HCT116 (cell line): Measurements from ENCODE around the gene MRPS34.

Experiments used
- EGR1 ChIP-seq: IDR thresholded peaks from 2 replicates; pipeline ENCODE4 v1.6.1; 2012; ENCODE audit warnings: low read depth
- EZH2 ChIP-seq: fragments of 200-600 bp; sonication (generic); IDR thresholded peaks from 2 replicates; pipeline ENCODE4 v1.6.1; 2017; ENCODE audit warnings: antibody characterized with exemption, mixed run types
- EZH2phosphoT487 ChIP-seq: fragments of 200-600 bp; IDR thresholded peaks from 2 replicates; pipeline ENCODE4 v1.6.1; 2018; ENCODE audit warnings: antibody characterized with exemption, borderline replicate concordance
- FOSL1 ChIP-seq: IDR thresholded peaks from 2 replicates; pipeline ENCODE4 v1.6.1; 2012; ENCODE audit warnings: low read depth
- POLR2A ChIP-seq: IDR thresholded peaks from 2 replicates; pipeline ENCODE4 v1.7.0; 2011; ENCODE audit warnings: borderline replicate concordance; ENCODE audit not compliant: insufficient read depth, insufficient read length; ENCODE audit errors: extremely low read depth
- POLR2AphosphoS5 ChIP-seq: IDR thresholded peaks from 2 replicates; pipeline ENCODE4 v1.6.1; 2011; ENCODE audit warnings: mild to moderate bottlenecking, low read depth, low read length, moderate library complexity
- ZNF274 ChIP-seq: fragments of 200-500 bp; sonication (Bioruptor generic); IDR thresholded peaks from 2 replicates; pipeline ENCODE4 v1.6.1; 2014; ENCODE audit warnings: mild to moderate bottlenecking, low read depth, low read length, inconsistent platforms
- TF ChIP-seq, protein P1 (sequence below), 3 experiments: fragments of 200-600 bp in 1 of 3; sonication (generic) in 1 of 3; IDR thresholded peaks in 2 of 3; conservative IDR thresholded peaks in 1 of 3; 2 replicates each; pipeline ENCODE4 v1.5.1; 2012 to 2017; ENCODE audit warnings: low read depth in 2 of 3, low read length in 2 of 3, antibody characterized with exemption in 1 of 3, borderline replicate concordance in 1 of 3, control low read depth in 1 of 3, mild to moderate bottlenecking in 1 of 3, mixed read lengths in 1 of 3, mixed run types in 1 of 3, moderate library complexity in 1 of 3; ENCODE audit not compliant: insufficient read depth in 1 of 3
- TF ChIP-seq, protein P2 (sequence below): IDR thresholded peaks from 2 replicates; pipeline ENCODE4 v1.6.1; 2012; ENCODE audit warnings: low read depth

DNA sequence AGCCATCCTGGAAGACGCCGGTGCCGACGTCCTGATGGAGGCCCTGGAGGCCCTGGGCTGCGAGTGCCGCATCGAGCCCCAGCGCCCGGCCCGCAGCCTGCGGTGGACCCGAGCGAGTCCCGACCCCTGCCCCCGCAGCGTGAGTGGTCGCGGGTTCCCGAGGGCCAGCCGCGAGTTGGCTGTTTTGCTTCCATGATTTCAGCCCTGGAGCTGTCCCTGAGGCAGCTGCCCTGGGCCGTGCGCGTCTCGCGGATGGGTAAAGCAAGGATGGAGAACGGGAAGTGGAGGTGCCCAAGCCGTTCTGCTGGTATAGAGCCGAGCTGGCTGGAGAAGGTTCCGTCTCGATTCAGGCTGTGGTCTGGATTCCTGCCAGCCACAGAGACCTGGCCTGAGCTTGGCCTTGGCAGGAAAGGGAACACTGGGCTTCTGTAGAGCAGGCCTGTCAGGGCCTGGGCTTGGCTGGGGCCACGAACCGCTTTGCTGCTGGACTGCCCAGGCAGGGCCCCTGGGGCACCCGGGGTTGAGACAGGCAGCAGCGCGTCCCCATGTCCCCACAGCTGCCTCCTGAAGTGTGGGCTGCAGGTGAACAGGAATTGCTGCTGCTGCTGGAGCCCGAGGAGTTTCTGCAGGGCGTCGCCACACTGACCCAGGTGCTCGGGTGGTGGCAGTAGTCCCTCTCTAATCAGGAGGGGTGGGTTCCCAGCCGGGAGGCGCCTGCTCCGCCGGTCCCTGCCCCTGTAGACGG lies 941 bp upstream of the MRPS34 start:
- TF ChIP-seq, protein P1, sequence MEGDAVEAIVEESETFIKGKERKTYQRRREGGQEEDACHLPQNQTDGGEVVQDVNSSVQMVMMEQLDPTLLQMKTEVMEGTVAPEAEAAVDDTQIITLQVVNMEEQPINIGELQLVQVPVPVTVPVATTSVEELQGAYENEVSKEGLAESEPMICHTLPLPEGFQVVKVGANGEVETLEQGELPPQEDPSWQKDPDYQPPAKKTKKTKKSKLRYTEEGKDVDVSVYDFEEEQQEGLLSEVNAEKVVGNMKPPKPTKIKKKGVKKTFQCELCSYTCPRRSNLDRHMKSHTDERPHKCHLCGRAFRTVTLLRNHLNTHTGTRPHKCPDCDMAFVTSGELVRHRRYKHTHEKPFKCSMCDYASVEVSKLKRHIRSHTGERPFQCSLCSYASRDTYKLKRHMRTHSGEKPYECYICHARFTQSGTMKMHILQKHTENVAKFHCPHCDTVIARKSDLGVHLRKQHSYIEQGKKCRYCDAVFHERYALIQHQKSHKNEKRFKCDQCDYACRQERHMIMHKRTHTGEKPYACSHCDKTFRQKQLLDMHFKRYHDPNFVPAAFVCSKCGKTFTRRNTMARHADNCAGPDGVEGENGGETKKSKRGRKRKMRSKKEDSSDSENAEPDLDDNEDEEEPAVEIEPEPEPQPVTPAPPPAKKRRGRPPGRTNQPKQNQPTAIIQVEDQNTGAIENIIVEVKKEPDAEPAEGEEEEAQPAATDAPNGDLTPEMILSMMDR (IDR thresholded peaks at IDR 0.05 in 2 of 3, conservative IDR thresholded peaks at IDR 0.05 in 1 of 3; ENCODE audit: borderline replicate concordance in 1 of 3, insufficient read depth in 1 of 3, low read depth in 2 of 3, low read length in 2 of 3): no peak
- TF ChIP-seq, protein P2, sequence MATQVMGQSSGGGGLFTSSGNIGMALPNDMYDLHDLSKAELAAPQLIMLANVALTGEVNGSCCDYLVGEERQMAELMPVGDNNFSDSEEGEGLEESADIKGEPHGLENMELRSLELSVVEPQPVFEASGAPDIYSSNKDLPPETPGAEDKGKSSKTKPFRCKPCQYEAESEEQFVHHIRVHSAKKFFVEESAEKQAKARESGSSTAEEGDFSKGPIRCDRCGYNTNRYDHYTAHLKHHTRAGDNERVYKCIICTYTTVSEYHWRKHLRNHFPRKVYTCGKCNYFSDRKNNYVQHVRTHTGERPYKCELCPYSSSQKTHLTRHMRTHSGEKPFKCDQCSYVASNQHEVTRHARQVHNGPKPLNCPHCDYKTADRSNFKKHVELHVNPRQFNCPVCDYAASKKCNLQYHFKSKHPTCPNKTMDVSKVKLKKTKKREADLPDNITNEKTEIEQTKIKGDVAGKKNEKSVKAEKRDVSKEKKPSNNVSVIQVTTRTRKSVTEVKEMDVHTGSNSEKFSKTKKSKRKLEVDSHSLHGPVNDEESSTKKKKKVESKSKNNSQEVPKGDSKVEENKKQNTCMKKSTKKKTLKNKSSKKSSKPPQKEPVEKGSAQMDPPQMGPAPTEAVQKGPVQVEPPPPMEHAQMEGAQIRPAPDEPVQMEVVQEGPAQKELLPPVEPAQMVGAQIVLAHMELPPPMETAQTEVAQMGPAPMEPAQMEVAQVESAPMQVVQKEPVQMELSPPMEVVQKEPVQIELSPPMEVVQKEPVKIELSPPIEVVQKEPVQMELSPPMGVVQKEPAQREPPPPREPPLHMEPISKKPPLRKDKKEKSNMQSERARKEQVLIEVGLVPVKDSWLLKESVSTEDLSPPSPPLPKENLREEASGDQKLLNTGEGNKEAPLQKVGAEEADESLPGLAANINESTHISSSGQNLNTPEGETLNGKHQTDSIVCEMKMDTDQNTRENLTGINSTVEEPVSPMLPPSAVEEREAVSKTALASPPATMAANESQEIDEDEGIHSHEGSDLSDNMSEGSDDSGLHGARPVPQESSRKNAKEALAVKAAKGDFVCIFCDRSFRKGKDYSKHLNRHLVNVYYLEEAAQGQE: no peak
- TF ChIP-seq FOSL1 (no peak), POLR2AphosphoS5 (no peak; the same call in 1 of the 2 replicates), POLR2A (no peak), EZH2 (no peak), EGR1 (no peak), ZNF274 (no peak), EZH2phosphoT487 (no peak)
